Tongue (tissue), 2 donors: ENCODE data around the gene ARL6IP1. TPM values are rescaled to one million over a fixed set of nuclear protein-coding genes. Genes with fewer than 3 reads are reported as not detected.
"Not testable (repeated sequence)": the region's sequence is repeated elsewhere in the genome, so short reads cannot be mapped to it uniquely, and the experiment has no call there.

ENCODE experiments used
- DNase-seq: peaks from one replicate; pipeline ENCODE4 v3.0.0-alpha.2; 2015
- total RNA-seq: library from RNA; depleted of rRNA; stranded (reverse); fragments of >200 nt; gene quantifications from one replicate; pipeline ENCODE4 v1.2.3, GENCODE V29; 2014

Gene ARL6IP1
- total RNA-seq, 1 donor from 2014 or later: 150 TPM

DNA sequence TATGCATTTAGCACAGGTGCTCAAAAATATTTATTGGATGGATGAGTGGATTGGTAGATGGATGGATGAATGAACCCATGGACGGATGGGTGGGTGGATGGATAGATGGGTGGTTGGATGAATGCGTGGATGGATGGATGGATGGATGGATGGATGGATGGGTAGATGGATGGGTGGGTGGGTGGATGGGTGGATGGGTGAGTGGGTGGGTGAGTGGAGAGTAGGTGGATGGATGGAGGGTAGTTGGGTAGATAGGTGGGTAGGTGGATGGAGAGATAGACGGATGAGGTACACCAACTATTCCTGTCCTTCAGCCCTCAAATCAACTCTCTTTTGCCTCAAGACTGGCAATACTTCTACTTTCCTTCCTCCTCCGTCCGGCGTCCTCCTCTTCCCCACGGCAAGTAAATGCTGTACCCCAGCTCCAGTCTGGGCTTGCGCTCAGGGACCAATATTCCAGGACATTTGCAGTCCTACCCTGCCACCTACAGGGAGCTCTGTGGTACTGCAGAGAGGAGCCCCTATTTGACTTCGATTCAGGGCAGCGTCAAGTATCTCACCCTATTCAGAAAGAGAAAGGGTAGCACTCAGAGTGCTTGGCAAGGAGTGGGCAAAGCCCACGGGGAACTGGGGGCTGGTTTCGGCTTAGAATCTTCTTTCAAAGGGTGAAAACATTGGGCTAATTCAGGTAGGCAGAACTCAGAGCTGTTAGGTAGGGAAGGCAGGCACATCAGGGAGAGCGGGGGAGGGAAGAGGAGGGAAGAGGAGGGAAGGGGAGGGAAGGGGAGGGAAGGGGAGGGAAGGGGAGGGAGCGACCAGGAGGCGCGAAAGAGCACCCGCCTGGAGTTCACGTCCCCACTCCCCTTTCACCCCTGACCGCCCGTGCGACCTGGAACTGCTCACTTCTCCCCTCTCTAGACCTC, 41.5 kb downstream of the ARL6IP1 start:
- not testable (repeated sequence) for DNase-seq

- DNase-seq: not testable (repeated sequence)
Observed at GRCh38 chr16:18757960-18758660, 43.2 kb downstream of the ARL6IP1 start.

DNA sequence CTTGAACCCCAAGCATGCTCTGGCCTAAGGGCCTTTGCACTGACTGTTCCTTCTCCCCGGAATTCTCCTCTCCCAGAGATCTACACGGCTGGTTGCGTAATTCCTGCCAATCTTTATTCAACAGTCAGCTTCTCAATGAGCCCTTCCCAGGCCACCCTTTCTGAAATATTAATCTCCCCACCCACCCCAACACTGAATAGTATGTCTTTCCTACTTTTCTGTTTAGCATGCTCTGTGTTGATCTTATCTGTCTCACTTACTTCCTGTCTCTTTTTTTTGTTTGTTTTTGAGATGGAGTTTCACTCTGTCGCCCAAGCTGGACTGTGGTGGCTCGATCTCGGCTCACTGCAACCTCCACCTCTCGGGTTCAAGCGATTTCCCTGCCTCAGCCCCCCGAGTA, 44.7 kb downstream of the ARL6IP1 start:
- not testable (repeated sequence) for DNase-seq

GRCh38 chr16:18742870-18743269, 58.5 kb downstream of the ARL6IP1 start:
- not testable (repeated sequence) for DNase-seq

Other genes with a start within 250 kb of the ARL6IP1 start
- gene NOMO2, start 239.5 kb downstream of the ARL6IP1 start, total RNA-seq: 56.1 TPM
- gene RPS15A, start 11.2 kb downstream of the ARL6IP1 start, total RNA-seq: 1,654 TPM
- 134 TPM for gene SMG1, start 124.9 kb upstream of the ARL6IP1 start, total RNA-seq
- 2.4 TPM for gene TMC7, start 182.4 kb upstream of the ARL6IP1 start, total RNA-seq